ENCODE measurements around the gene CDK14. TPM values are rescaled to one million over a fixed set of nuclear protein-coding genes. Genes with fewer than 3 reads are reported as not detected.

Gene CDK14
- total RNA-seq, 2 experiments from 2014 or later, result 0.05 to 0.27 TPM

DNA sequence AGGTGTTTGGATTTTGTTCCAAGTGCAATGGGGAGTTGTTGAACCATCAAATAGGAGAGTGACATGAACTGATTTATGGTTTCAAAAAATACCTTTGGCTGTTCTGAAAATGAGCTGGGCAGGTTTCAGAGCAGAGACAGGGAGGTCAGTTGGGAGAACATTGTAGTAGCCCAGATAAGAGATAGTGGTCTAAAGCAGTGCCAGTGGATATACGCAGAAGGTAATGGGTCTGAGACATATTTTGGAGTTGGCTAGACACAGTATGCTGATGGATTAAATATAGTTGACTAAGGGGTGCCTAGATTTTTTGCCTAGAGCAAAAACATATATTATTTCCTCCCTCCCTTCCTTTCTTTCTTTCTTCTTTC is 21.3 kb upstream of the CDK14 start:
- ATAC-seq (no peak), DNase-seq (no peak)
- no peaks in the 10 kb centered on the region for H3K27me3 Mint-ChIP-seq
- ChIA-PET POLR2A (no interaction called here), CTCF (no interaction called here)
- no peaks in the 10 kb centered on the region for H3K4me1 Mint-ChIP-seq (ENCODE audit: low read depth)
- intact Hi-C loops (cut with micrococcal nuclease), result no loop called here
- H3K9me3 Mint-ChIP-seq, result no peaks in the 10 kb centered on the region
- H3K4me3 Mint-ChIP-seq, result no peak overlapping the region
- TF ChIP-seq, protein P1, sequence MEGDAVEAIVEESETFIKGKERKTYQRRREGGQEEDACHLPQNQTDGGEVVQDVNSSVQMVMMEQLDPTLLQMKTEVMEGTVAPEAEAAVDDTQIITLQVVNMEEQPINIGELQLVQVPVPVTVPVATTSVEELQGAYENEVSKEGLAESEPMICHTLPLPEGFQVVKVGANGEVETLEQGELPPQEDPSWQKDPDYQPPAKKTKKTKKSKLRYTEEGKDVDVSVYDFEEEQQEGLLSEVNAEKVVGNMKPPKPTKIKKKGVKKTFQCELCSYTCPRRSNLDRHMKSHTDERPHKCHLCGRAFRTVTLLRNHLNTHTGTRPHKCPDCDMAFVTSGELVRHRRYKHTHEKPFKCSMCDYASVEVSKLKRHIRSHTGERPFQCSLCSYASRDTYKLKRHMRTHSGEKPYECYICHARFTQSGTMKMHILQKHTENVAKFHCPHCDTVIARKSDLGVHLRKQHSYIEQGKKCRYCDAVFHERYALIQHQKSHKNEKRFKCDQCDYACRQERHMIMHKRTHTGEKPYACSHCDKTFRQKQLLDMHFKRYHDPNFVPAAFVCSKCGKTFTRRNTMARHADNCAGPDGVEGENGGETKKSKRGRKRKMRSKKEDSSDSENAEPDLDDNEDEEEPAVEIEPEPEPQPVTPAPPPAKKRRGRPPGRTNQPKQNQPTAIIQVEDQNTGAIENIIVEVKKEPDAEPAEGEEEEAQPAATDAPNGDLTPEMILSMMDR (IDR thresholded peaks at IDR 0.05), result no peak
- no peak overlapping the region for H3K27ac Mint-ChIP-seq
- H3K36me3 Mint-ChIP-seq (ENCODE audit: low read depth), result no peaks in the 10 kb centered on the region

DNA sequence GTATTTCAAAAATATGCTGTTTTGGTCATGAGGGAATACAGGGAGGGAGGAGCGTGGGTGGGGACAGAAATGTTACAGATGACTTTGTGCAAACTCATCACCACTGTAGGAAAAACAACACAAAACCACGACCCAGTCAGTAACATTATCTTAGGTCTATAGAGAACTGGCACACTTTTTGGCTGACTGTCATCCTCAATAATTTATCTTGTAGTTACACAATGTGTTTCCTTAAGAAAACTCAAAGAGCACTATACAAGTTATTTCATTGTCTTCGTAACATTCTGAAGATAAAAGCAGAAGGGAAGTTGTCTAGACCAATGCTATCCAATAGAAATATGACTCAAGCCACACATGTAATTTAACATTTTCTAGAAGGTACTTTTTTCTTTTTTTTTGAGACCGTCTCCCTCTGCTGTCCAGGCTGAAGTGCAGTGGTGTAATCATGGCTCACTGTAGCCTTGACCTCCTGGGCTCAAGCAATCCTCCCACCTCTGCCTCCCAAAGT is 16.9 kb upstream of the CDK14 start:
- POLR2A ChIA-PET, result no interaction called here
- intact Hi-C loops (cut with micrococcal nuclease), result no loop called here

DNA sequence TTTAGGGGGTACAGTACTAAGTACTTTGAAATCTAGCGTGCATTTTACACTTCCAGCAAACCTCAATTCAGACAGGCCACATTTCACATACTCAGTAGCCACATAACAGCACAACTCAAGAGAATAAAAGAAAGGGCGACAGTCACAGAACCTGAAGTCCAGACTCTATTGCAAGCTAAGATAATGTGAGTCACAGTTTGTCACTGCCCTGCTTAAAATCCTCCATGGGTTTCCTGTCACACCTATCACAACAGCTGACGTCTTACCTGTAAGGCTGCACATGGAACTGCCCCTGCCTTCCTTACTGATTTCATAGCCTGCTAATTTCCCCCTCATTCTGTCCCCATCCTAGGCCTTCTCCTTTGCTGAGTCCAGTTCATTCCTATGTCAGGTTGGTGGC is 16.1 kb upstream of the CDK14 start:
- TF ChIP-seq, protein P1 (IDR thresholded peaks at IDR 0.05), result no peak
- POLR2A ChIA-PET, result no interaction called here

More for the DNA sequence above, 16.9 kb upstream of the CDK14 start:
- H3K27me3 Mint-ChIP-seq, result no peaks in the 10 kb centered on the region
- no peak overlapping the region for H3K27ac Mint-ChIP-seq
- CTCF ChIA-PET, result no interaction called here
- ATAC-seq (no peak), DNase-seq (no peak)
- H3K9me3 Mint-ChIP-seq, result no peaks in the 10 kb centered on the region
- no peaks in the 10 kb centered on the region for H3K36me3 Mint-ChIP-seq (ENCODE audit: low read depth)
- TF ChIP-seq, protein P1 (IDR thresholded peaks at IDR 0.05), result no peak
- H3K4me1 Mint-ChIP-seq (ENCODE audit: low read depth), result no peaks in the 10 kb centered on the region
- H3K4me3 Mint-ChIP-seq, result no peak overlapping the region

DNA sequence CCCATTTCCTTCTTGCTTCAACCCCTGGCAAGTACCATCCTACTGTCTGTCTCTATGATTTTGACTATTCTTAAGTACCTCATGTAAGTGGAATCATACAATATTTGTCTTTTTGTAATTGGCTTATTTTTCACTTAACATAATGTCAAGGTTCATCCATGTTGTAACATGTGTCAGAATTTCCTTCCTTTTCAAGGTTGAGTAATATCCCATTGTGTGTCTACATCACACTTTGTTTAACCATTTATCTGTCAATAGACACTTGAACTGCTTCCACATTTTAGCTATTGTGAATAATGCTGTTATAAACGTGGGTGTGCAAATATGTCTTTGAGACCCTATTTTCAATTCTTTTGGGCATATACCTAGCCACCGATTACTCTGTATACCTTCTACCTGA is 14.0 kb upstream of the CDK14 start:
- DNase-seq, result no peak
- Mint-ChIP-seq H3K4me3 (no peak overlapping the region), H3K36me3 (ENCODE audit: low read depth) (no peaks in the 10 kb centered on the region), H3K27me3 (peaks cover 7% of the 10 kb centered on the region), H3K9me3 (no peaks in the 10 kb centered on the region), H3K27ac (no peak overlapping the region), H3K4me1 (ENCODE audit: low read depth) (no peaks in the 10 kb centered on the region)
- TF ChIP-seq, protein P1 (IDR thresholded peaks at IDR 0.05), result no peak
- no peak for ATAC-seq
- CTCF ChIA-PET, result no interaction called here
- intact Hi-C loops (cut with micrococcal nuclease), result no loop called here
- POLR2A ChIA-PET, result no interaction called here

More for the DNA sequence above, 16.1 kb upstream of the CDK14 start:
- Mint-ChIP-seq H3K27ac (no peak overlapping the region), H3K36me3 (ENCODE audit: low read depth) (no peaks in the 10 kb centered on the region), H3K9me3 (no peaks in the 10 kb centered on the region), H3K4me1 (ENCODE audit: low read depth) (no peaks in the 10 kb centered on the region), H3K27me3 (peaks cover 2% of the 10 kb centered on the region), H3K4me3 (no peak overlapping the region)
- CTCF ChIA-PET, result no interaction called here
- DNase-seq (no peak), ATAC-seq (no peak)
- intact Hi-C loops (cut with micrococcal nuclease), result no loop called here

DNA sequence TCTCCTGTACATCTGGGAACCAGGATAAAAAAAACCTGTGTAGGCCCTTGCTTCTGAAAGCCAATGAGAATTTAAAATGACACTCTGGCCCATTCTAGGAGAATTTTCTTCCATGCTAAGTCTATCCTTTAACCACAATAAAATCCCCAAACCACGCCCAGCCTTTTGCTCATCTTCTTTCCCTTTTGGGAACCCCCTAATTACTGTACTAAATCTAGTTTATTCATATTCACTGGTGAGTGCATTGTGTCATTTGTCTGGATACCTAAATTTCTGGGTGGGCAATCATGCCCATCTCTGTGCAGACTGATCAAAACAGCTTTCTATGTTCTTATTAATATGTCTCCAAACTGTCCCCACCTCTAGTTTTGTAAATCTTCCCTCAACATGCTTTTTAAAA is 11.7 kb upstream of the CDK14 start:
- peaks cover 7% of the 10 kb centered on the region for H3K27me3 Mint-ChIP-seq
- no peak for DNase-seq
- no peaks in the 10 kb centered on the region for H3K4me1 Mint-ChIP-seq (ENCODE audit: low read depth)
- H3K4me3 Mint-ChIP-seq, result no peak overlapping the region
- no peak overlapping the region for H3K27ac Mint-ChIP-seq
- ChIA-PET CTCF (no interaction called here), POLR2A (interaction anchor here (0.6 kb wide), 1 partner anchor 21 kb away, joined by 3 read pairs; no protein-coding TSS in a partner anchor)
- ATAC-seq, result no peak
- TF ChIP-seq, protein P1 (IDR thresholded peaks at IDR 0.05), result no peak
- intact Hi-C loops (cut with micrococcal nuclease), result no loop called here
- H3K9me3 Mint-ChIP-seq, result no peaks in the 10 kb centered on the region
- no peaks in the 10 kb centered on the region for H3K36me3 Mint-ChIP-seq (ENCODE audit: low read depth)
